NCI-H1694 (cell line): ENCODE data around the gene PF4V1.

Experiments used
- DNase-seq: peaks from one replicate; lab custom pipeline; 2025; lab: John Stamatoyannopoulos, UW

The PF4V1 gene

GRCh38 chr4:73853246-73853704 is at the start of gene PF4V1:
TSS of gene PF4V1 (plus strand) at chr4:73853296. CDS start at chr4:73853363, 67 bp downstream.
- DNase-seq = no peak

DNA sequence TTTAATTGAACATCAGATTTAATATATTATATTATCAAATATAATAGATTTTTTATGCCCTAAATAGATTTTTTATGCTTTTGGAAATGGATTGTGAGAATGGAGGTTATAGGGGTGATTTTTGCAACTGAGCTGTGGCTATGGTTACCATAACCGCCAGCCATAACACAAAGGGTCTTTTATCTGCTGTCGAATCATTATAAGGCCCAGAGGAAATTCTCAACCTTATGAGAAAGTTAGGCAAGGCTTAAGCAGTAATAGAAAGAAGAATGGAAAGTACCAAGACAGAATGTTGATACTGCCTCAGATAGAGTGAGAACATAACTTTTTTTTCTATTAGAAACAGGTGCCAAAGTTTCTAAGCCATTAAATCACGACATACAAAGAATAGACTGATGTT is 42.9 kb upstream of the PF4V1 start:
- DNase-seq = no peak

DNA sequence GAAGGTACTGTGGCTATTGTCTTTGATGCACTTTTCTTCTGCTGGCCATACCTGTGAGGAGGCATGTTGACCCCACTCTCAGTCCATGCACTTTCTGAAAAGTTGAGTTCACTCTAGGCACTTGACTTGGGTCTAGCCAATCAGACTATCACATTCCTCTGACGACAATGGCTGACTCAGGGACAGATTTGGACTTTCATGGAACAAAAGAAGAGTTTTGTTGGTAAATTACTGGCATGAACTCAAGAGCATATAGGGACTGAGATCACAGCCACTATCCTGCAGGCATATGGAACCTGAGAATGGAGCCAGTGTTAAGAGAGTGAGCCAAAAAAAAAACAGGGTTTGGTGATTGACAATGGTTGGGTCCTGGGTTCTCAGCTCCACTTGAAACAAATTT is 41.3 kb upstream of the PF4V1 start:
- DNase-seq = no peak

DNA sequence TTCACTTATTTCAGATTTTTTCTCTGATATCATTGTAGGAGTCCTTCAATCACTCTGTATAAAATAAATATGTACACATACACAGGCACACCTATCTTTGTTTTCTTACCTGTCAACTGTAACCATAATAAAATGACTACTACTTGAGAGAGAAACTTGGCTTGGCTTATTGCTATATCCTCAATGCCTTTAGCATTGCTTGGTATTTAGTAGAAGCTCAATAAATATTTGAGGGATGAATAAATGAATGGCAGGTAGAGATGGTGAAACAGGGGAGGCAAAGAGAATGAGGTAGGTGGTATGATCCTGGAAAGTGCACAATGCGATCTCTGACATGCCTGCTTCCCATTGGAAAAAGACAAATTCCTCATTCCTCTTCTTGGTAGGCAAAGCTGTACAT is 38.4 kb upstream of the PF4V1 start:
- no peak for DNase-seq

GRCh38 chr4:73815145-73815544 is 38.0 kb upstream of the PF4V1 start:
- DNase-seq = no peak

DNA sequence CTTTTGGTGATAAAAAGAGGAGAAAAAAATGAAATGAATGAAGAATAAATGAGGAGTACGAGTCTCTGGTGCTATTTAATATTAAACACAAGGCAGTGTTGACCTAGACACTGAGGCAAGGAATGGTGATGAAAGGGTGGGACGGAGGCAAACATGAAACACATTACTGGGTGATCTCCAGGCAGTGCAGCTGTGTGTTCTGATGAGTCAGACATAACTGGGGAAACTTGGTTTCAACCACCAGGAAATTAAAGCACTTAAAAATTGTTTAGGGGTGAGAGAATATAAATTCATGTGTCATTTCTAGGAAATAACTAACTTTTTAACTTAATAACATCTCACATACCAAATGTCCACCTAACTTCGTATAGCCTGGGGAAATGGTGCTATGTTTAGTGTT is 36.3 kb upstream of the PF4V1 start:
- DNase-seq = no peak

- DNase-seq = no peak
These were observed 35.8 kb upstream of the PF4V1 start for GRCh38 chr4:73817341-73817740.

DNA sequence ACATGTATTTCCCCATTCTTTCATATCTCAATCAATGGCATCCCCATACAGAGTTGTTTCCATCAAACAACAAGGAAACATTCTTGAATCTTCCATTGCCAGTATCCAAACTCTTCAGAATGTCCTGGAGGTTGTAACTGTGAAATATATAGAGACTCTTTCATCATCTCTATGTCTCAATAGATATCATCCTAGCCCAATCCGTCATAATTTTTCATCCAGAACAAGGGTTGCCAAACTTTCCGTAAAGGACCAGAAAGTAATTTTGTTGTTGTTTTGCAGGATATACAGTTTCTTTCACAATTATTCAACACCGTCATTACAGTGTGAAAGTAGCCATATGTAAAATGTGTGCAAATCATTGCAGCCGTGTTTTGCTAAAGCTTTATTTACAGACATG is 31.8 kb upstream of the PF4V1 start:
- no peak for DNase-seq

DNA sequence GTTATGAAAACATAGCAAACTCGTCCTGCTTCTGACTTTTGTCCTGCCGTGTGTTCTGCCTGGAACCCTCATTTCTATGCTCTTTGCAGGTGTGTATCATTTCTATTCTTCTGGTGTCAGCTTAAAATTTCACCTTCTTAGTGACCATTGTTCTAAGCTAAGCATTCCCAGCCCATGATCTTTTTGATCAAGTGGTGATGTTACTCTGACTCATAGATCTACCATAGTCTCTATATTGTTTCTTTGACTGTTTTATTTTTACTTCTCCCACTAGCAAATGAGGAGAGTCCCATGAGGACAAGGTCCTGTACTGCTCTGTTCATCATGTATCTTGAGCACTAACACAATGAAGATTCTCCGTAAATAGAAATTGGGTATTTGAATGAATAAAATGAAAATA is 30.7 kb upstream of the PF4V1 start:
- DNase-seq = no peak

- DNase-seq = no peak
These were observed 30.1 kb upstream of the PF4V1 start for GRCh38 chr4:73822812-73823504.

DNA sequence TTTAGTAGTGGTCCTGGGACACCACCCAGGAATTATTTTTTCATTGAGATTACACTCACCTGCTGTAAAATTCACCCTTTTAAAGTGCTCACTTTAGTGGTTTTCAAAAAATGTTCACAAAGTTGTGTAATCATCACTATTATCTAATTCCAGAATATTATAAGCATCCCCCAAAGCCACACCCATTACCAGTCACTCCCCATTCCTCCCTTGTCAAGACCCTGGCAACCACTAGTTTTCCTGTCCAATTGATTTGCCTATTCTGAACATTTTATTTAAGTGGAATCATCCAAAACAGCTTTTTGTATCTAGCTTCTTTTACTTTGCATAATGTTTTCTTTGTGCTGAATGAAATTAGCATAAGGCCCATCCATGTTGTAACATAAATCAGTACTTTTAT is 29.3 kb upstream of the PF4V1 start:
- DNase-seq = no peak

DNA sequence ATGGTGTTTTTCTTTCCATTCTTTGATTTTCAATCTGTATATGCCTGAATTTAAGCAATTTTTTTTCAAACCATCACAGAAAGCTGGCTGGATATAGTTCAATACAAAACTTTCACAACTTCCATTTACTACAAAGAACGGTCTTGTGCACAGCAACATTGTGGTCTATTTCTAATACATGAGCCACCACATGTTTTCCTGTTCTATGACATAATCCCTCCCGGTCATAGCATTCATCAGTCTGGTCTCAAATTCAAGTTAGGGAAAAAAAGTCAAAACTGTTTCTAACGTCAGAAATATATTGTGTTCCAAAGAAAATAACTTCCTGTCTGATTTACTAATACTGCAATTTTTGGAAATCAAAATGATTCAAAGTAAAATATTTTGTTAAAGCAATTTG is 24.1 kb upstream of the PF4V1 start:
- DNase-seq = no peak

DNA sequence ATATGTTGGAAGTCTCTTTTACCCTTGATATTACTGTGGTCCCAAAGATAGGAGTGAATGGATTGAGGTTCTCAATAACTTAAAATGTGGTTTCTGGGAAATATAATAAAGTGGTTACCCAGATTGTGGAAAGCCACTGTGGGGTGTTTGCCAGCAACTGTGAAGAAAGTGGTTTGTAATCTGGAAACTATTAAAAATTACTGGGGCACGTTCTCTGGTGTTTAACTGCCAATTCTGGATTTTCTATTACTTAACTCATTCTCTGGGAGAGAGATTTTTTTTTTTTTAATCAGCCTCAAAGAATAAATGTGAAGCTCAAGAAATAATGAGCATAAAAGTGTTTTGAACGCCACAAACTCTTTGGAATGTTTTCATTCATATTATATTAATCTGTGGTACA is 21.5 kb upstream of the PF4V1 start:
- DNase-seq = no peak

DNA sequence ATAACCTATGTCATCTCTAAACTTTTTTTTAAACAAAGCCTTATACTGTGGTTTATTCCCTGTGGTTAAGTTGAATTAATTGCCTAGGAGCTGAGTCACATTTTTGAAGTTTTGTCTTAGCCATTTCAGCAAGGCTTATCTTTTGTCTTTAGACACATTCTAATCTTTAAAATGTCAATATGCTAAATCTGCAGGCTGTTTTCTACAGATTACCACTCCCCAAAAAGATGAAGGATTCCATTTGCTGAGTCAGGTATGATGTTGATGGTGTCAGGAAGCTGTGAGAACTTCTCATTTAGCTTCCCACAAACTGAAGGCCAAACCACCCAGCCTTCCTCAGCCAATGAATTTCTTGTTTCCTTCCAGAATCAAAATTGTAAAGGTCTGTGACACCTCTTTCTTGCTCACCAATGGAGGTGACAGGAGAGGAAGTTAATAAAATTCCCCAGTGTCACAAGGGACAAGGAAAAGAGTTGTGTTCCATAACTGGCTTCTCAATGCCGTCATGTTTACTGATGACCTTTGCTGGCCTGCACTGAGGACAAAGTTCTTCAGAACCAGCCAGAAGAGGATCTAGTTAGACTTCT is 20.4 kb upstream of the PF4V1 start:
- DNase-seq = no peak

- DNase-seq = no peak
These were observed 16.5 kb upstream of the PF4V1 start, which contains the start of gene CXCL6 for GRCh38 chr4:73836373-73837279. TSS of gene CXCL6 (plus strand) at chr4:73836678. CDS start at chr4:73836751, 73 bp downstream.

DNA sequence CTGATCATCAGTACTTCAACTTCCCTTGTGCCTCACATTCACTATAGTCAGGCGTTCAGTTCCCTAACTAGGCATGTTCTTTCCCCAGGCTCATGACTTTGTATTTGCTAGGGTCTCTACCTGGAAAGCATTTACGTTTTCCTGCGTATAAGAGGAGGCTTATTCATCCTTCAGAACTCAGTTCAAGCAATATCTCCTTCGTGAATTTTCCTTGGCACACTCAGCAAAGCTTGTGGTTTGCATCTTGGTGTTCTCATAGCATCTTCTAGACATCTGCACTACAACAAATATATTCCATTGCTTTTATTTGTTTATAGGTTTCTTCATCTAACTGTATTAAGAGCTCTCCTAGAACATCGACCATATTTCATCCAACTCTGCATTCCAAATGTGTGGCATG is 14.0 kb upstream of the PF4V1 start:
- no peak for DNase-seq

- no peak for DNase-seq
These were observed 13.4 kb upstream of the PF4V1 start for GRCh38 chr4:73839715-73840114.

- no peak for DNase-seq
These were observed 11.7 kb upstream of the PF4V1 start for GRCh38 chr4:73841243-73841925.

GRCh38 chr4:73842696-73843095 is 10.4 kb upstream of the PF4V1 start:
- no peak for DNase-seq

DNA sequence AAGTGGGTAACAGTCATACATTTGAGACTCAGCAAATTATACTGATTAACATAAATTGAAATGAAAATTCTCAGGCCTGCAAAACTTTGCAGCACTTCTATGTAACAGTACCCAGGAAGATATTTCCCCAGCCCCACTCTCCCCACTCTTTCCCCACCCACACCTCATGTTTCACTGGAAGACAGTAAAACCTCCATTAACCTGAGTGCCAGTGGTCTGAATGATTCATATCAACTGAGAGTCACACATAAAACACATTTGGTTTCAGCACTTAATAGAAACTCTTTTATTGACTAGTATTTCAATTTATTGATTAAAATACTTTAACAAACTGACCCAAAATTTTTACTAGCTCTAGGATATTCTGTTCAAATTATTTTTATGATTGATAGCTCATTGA is 9.7 kb upstream of the PF4V1 start:
- no peak for DNase-seq

DNA sequence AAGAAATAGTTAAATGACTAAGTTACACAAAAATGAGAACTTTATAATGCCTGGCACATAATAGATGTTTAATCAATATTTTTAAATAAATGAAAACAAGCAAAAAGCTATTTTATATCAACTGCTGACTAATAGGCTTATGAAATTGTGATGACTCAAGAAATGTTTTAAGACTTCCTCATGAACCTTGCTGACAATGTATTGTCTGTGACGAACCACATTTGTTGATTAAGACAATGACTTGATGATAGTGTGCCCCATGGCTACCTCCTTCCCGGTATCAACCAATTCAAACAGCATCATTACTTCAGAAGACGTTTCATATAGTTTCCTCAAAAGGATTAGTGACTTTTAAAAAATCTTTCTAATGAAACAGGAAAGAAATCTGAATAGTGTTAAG is 8.8 kb upstream of the PF4V1 start:
- no peak for DNase-seq

DNA sequence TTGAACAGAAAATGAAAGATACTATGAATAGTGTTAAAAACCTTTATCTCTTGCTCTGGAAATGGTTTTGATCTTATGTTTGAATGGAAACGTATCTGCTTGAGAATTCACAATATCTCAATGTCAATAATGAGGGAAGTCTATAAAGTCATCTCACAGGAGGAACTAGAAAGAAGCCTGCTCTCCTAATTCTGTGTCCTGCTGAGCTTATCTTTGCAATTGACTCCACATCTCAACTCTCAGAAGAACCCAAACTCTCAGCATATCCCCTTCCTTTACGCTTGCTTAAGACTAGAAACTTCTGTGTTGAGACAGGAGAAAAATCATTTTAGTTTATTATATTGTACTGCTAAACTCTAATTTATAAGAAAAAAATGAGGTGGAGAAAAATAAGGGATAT is 8.3 kb upstream of the PF4V1 start:
- DNase-seq = no peak
